Fibroblast of lung (primary cell): ENCODE results near the gene SYNJ1. TPM values are rescaled to one million over a fixed set of nuclear protein-coding genes. Genes with fewer than 3 reads are reported as not detected.

Source experiments
- DNase-seq, 2 donors: peaks; one replicate each; pipeline versions ENCODE4 v3.0.0 to v3.0.0-alpha.2; 2010; ENCODE audit warnings: low read depth in 2 of 2
- H2AFZ ChIP-seq: 2 replicates; pipeline ENCODE4 v1.5.1; 2012; ENCODE audit warnings: low read length, control low read depth, inconsistent platforms
- H3K27ac ChIP-seq: 2 replicates; pipeline ENCODE4 v1.5.1; 2011; ENCODE audit warnings: low read length, control low read depth; ENCODE audit not compliant: insufficient read depth
- H3K27me3 ChIP-seq: 2 replicates; pipeline ENCODE4 v1.5.1; 2011; ENCODE audit warnings: mild to moderate bottlenecking, low read length; ENCODE audit not compliant: control insufficient read depth, insufficient read depth
- H3K36me3 ChIP-seq: 2 replicates; pipeline ENCODE4 v1.5.1; 2011; ENCODE audit warnings: low read length; ENCODE audit not compliant: control insufficient read depth, insufficient read depth
- H3K4me1 ChIP-seq: 2 replicates; pipeline ENCODE4 v1.5.1; 2011; ENCODE audit warnings: low read length; ENCODE audit not compliant: control insufficient read depth, insufficient read depth; ENCODE audit errors: extremely low read depth
- H3K4me2 ChIP-seq: 2 replicates; pipeline ENCODE4 v1.5.1; 2011; ENCODE audit warnings: low read length, control low read depth; ENCODE audit not compliant: insufficient read depth; ENCODE audit errors: extremely low read depth
- H3K4me3 ChIP-seq, 4 experiments: fragments of 200-600 bp in 1 of 4; sonication (generic) in 1 of 4; replicated peaks in 1 of 4; 2 replicates each; pipeline ENCODE4 v1.5.1; 2011 to 2016; ENCODE audit warnings: low read length in 4 of 4, low read depth in 3 of 4, mild to moderate bottlenecking in 3 of 4, control low read depth in 2 of 4, inconsistent platforms in 1 of 4, mixed read lengths in 1 of 4; ENCODE audit not compliant: insufficient read depth in 1 of 4; ENCODE audit errors: control extremely low read depth in 1 of 4
- H3K79me2 ChIP-seq: 2 replicates; pipeline ENCODE4 v1.5.1; 2012; ENCODE audit warnings: mild to moderate bottlenecking, low read length, inconsistent platforms; ENCODE audit not compliant: control insufficient read depth, insufficient read depth
- H3K9ac ChIP-seq: 2 replicates; pipeline ENCODE4 v1.5.1; 2011; ENCODE audit warnings: mild to moderate bottlenecking, low read length, control low read depth; ENCODE audit not compliant: insufficient read depth
- H3K9me3 ChIP-seq: 2 replicates; pipeline ENCODE4 v1.5.1; 2012; ENCODE audit warnings: low read depth, low read length; ENCODE audit not compliant: control insufficient read depth, insufficient read depth
- H4K20me1 ChIP-seq: 2 replicates; pipeline ENCODE4 v1.5.1; 2011; ENCODE audit warnings: low read length; ENCODE audit not compliant: control insufficient read depth, insufficient read depth; ENCODE audit errors: extremely low read depth
- CTCF ChIP-seq, 2 donors: IDR thresholded peaks in 1 of 2; conservative IDR thresholded peaks in 1 of 2; 1 replicate in 1 of 2; 2 replicates in 1 of 2; pipeline ENCODE4 v1.5.1; 2011 to 2012; ENCODE audit warnings: low read length in 2 of 2, control low read depth in 1 of 2, inconsistent platforms in 1 of 2, low read depth in 1 of 2, mild to moderate bottlenecking in 1 of 2
- EZH2 ChIP-seq: IDR thresholded peaks from 2 replicates; pipeline ENCODE4 v1.5.1; 2012; ENCODE audit warnings: low read length, control low read depth, mild to moderate bottlenecking; ENCODE audit errors: missing control alignments
- polyA plus RNA-seq, 2 donors: library from polyadenylated mRNA; depleted of rRNA in 1 of 2; stranded (reverse) in 1 of 2; unstranded in 1 of 2; fragments of >200 nt; gene quantifications; 2 replicates each; pipeline ENCODE4 v1.2.1, GENCODE V29; 2011 to 2012; ENCODE audit warnings: missing spikeins in 1 of 2
- total RNA-seq: library from RNA; depleted of rRNA; stranded (reverse); fragments of >200 nt; gene quantifications from 2 replicates; pipeline ENCODE4 v1.2.1, GENCODE V29; 2014

SYNJ1 gene
- total and polyA plus RNA-seq, 2 donors (not counting 1 experiment from before 2014, with no cell fraction given) = 6.1 to 10.4 TPM

- Histone ChIP-seq H2AFZ (no peak overlapping the region), H3K4me3 (no peak overlapping the region), H3K4me2 (no peak overlapping the region), H3K79me2 (no peaks in the 10 kb centered on the region), H3K36me3 (peaks cover 4% of the 10 kb centered on the region), H3K4me1 (no peaks in the 10 kb centered on the region), H3K27me3 (no peaks in the 10 kb centered on the region), H3K27ac (no peak overlapping the region), H3K9ac (no peak overlapping the region), H4K20me1 (no peaks in the 10 kb centered on the region), H3K9me3 (no peaks in the 10 kb centered on the region)
- DNase-seq = no peak
- TF ChIP-seq EZH2 (no peak), CTCF (conservative IDR thresholded peaks at IDR 0.05 in 1 of 2, IDR thresholded peaks at IDR 0.05 in 1 of 2; ENCODE audit: low read depth in 1 of 2, low read length in 2 of 2) (no peak)
Measured at GRCh38 chr21:32756096-32756495, 28.3 kb upstream of the SYNJ1 start.

GRCh38 chr21:32753818-32754585, 26.2 kb upstream of the SYNJ1 start:
- no peaks in the 10 kb centered on the region for H3K9me3 ChIP-seq
- no peak overlapping the region for H3K4me2 ChIP-seq
- H3K27ac ChIP-seq = no peak overlapping the region
- H3K4me1 ChIP-seq = no peaks in the 10 kb centered on the region
- H3K4me3 ChIP-seq = no peak overlapping the region
- TF ChIP-seq EZH2 = no peak
- TF ChIP-seq CTCF (conservative IDR thresholded peaks at IDR 0.05 in 1 of 2, IDR thresholded peaks at IDR 0.05 in 1 of 2; ENCODE audit: low read depth in 1 of 2, low read length in 2 of 2) = no peak
- DNase-seq = no peak
- peaks cover 4% of the 10 kb centered on the region for H3K36me3 ChIP-seq
- H4K20me1 ChIP-seq = no peaks in the 10 kb centered on the region
- H2AFZ ChIP-seq = no peak overlapping the region
- H3K9ac ChIP-seq = no peak overlapping the region
- no peaks in the 10 kb centered on the region for H3K79me2 ChIP-seq
- no peaks in the 10 kb centered on the region for H3K27me3 ChIP-seq

GRCh38 chr21:32750405-32750804, 22.6 kb upstream of the SYNJ1 start:
- H3K4me1 ChIP-seq = no peaks in the 10 kb centered on the region
- H3K4me2 ChIP-seq = no peak overlapping the region
- H3K4me3 ChIP-seq = no peak overlapping the region
- TF ChIP-seq EZH2 = no peak
- no peak for TF ChIP-seq CTCF (conservative IDR thresholded peaks at IDR 0.05 in 1 of 2, IDR thresholded peaks at IDR 0.05 in 1 of 2; ENCODE audit: low read depth in 1 of 2, low read length in 2 of 2)
- H3K9ac ChIP-seq = no peak overlapping the region
- no peaks in the 10 kb centered on the region for H3K9me3 ChIP-seq
- H4K20me1 ChIP-seq = no peaks in the 10 kb centered on the region
- H2AFZ ChIP-seq = no peak overlapping the region
- no peaks in the 10 kb centered on the region for H3K27me3 ChIP-seq
- peaks cover 2% of the 10 kb centered on the region for H3K36me3 ChIP-seq
- no peak for DNase-seq
- no peak overlapping the region for H3K27ac ChIP-seq
- peaks cover 1% of the 10 kb centered on the region for H3K79me2 ChIP-seq
